HepG2 (cell line): ENCODE data around the gene SLC23A3. TPM values are rescaled to one million over a fixed set of nuclear protein-coding genes. Genes with fewer than 3 reads are reported as not detected.

Experiments used
- POLR2AphosphoS2 ChIP-seq: IDR thresholded peaks from 2 replicates; pipeline ENCODE4 v1.6.1; 2011; ENCODE audit warnings: low read depth, low read length, improper control_type of control experiment
- SOX5 ChIP-seq: IDR thresholded peaks from 2 replicates; pipeline ENCODE4 v1.6.1; 2016; ENCODE audit warnings: borderline replicate concordance
- ZFP90 ChIP-seq: sonication (generic); formaldehyde crosslinking; IDR thresholded peaks from 2 replicates; pipeline ENCODE4 v1.8.0; 2022; ENCODE audit warnings: missing genetic modification reagents, mild to moderate bottlenecking, inconsistent platforms, borderline replicate concordance
- ZNF407 ChIP-seq: sonication (generic); formaldehyde crosslinking; IDR thresholded peaks from one replicate; pipeline ENCODE4 v1.5.1; 2020; ENCODE audit warnings: mild to moderate bottlenecking, missing genetic modification reagents; ENCODE audit errors: not compliant biosample characterization
- ZNF547 ChIP-seq: sonication (generic); formaldehyde crosslinking; IDR thresholded peaks from 2 replicates; pipeline ENCODE4 v1.5.1; 2020; ENCODE audit warnings: mild to moderate bottlenecking, missing genetic modification reagents
- polyA plus RNA-seq, 8 experiments: library from polyadenylated mRNA; depleted of rRNA in 3 of 8; stranded (reverse) in 7 of 8; unstranded in 1 of 8; fragments of >200 nt; fragmentation: Illumina TruSeq in 4 of 8; extraction: Trizol in 4 of 8; gene quantifications; 2 replicates each; pipeline versions ENCODE4 v1.2.1 to v1.2.3, GENCODE V29; 2011 to 2016; ENCODE audit warnings: low read depth in 4 of 8, missing spikeins in 1 of 8, mixed read lengths in 1 of 8; ENCODE audit not compliant: insufficient read depth in 1 of 8
- total RNA-seq, 5 experiments: library from RNA; depleted of rRNA; stranded (reverse); fragments of >200 nt; fragmentation: Illumina TruSeq; extraction: Trizol; gene quantifications; 2 replicates each; pipeline ENCODE4 v1.2.3, GENCODE V29; 2016; ENCODE audit warnings: low read depth in 1 of 5
- TF ChIP-seq, protein P1 (sequence below): sonication (generic); formaldehyde crosslinking; IDR thresholded peaks from 2 replicates; pipeline ENCODE4 v1.4.0; 2020; ENCODE audit warnings: low read depth, missing genetic modification reagents
- TF ChIP-seq, protein P2 (sequence below): sonication (generic); formaldehyde crosslinking; IDR thresholded peaks from 2 replicates; pipeline ENCODE4 v1.4.0; 2020; ENCODE audit warnings: missing genetic modification reagents
- TF ChIP-seq, protein P3 (sequence below): sonication (generic); formaldehyde crosslinking; IDR thresholded peaks from 2 replicates; pipeline ENCODE4 v1.4.0; 2020; ENCODE audit warnings: missing genetic modification reagents, borderline replicate concordance

Gene SLC23A3
- total and polyA plus RNA-seq, 2 of the 13 experiments (the other 11 are each of a cell fraction or from before 2014, with no cell fraction given) = 0.38 to 0.78 TPM

DNA sequence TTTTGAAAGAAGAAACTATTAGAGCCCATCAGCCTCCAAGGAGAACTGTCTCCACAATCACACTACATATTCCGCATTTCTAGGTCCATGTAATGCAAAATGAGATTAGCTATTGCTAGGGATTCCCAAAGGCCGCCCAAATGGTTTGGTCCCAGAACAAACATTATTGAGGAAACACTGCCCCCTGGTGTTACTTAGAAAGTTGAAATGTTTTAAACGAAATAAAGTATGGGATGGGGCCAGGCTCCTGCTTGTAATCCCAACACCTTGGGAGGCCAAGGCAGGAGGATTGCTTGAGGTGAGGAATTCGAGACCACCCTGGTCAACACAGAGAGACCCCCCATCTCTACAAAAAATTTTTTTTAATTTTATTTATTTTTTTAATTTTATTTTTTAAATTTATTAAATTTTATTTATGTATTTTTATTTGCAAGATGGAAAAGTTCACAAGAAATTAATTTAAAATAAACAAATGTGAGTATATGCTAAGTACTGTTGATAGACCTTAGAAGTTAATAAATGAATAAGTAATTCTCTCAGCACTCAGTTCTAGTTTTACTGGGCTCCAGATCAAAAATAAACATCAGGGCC lies 14.7 kb downstream of the SLC23A3 start (continued):
- TF ChIP-seq ZFP90 (CRISPR knock-in tag) (no peak), SOX5 (CRISPR knock-in tag) (0 out of 2 replicates have a peak, but pooled peaks have one; percentile 9), POLR2AphosphoS2 (no peak), ZNF547 (CRISPR knock-in tag) (no peak), ZNF407 (CRISPR knock-in tag) (no peak)
- TF ChIP-seq, protein P1, sequence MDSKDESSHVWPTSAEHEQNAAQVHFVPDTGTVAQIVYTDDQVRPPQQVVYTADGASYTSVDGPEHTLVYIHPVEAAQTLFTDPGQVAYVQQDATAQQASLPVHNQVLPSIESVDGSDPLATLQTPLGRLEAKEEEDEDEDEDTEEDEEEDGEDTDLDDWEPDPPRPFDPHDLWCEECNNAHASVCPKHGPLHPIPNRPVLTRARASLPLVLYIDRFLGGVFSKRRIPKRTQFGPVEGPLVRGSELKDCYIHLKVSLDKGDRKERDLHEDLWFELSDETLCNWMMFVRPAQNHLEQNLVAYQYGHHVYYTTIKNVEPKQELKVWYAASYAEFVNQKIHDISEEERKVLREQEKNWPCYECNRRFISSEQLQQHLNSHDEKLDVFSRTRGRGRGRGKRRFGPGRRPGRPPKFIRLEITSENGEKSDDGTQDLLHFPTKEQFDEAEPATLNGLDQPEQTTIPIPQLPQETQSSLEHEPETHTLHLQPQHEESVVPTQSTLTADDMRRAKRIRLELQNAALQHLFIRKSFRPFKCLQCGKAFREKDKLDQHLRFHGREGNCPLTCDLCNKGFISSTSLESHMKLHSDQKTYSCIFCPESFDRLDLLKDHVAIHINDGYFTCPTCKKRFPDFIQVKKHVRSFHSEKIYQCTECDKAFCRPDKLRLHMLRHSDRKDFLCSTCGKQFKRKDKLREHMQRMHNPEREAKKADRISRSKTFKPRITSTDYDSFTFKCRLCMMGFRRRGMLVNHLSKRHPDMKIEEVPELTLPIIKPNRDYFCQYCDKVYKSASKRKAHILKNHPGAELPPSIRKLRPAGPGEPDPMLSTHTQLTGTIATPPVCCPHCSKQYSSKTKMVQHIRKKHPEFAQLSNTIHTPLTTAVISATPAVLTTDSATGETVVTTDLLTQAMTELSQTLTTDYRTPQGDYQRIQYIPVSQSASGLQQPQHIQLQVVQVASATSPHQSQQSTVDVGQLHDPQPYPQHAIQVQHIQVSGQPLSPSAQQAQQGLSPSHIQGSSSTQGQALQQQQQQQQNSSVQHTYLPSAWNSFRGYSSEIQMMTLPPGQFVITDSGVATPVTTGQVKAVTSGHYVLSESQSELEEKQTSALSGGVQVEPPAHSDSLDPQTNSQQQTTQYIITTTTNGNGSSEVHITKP (CRISPR knock-in tag) = peak; percentile 63; the same call in 1 of the 2 replicates
- TF ChIP-seq, protein P2, sequence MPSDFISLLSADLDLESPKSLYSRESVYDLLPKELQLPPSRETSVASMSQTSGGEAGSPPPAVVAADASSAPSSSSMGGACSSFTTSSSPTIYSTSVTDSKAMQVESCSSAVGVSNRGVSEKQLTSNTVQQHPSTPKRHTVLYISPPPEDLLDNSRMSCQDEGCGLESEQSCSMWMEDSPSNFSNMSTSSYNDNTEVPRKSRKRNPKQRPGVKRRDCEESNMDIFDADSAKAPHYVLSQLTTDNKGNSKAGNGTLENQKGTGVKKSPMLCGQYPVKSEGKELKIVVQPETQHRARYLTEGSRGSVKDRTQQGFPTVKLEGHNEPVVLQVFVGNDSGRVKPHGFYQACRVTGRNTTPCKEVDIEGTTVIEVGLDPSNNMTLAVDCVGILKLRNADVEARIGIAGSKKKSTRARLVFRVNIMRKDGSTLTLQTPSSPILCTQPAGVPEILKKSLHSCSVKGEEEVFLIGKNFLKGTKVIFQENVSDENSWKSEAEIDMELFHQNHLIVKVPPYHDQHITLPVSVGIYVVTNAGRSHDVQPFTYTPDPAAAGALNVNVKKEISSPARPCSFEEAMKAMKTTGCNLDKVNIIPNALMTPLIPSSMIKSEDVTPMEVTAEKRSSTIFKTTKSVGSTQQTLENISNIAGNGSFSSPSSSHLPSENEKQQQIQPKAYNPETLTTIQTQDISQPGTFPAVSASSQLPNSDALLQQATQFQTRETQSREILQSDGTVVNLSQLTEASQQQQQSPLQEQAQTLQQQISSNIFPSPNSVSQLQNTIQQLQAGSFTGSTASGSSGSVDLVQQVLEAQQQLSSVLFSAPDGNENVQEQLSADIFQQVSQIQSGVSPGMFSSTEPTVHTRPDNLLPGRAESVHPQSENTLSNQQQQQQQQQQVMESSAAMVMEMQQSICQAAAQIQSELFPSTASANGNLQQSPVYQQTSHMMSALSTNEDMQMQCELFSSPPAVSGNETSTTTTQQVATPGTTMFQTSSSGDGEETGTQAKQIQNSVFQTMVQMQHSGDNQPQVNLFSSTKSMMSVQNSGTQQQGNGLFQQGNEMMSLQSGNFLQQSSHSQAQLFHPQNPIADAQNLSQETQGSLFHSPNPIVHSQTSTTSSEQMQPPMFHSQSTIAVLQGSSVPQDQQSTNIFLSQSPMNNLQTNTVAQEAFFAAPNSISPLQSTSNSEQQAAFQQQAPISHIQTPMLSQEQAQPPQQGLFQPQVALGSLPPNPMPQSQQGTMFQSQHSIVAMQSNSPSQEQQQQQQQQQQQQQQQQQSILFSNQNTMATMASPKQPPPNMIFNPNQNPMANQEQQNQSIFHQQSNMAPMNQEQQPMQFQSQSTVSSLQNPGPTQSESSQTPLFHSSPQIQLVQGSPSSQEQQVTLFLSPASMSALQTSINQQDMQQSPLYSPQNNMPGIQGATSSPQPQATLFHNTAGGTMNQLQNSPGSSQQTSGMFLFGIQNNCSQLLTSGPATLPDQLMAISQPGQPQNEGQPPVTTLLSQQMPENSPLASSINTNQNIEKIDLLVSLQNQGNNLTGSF (CRISPR knock-in tag) = no peak
- TF ChIP-seq, protein P3, sequence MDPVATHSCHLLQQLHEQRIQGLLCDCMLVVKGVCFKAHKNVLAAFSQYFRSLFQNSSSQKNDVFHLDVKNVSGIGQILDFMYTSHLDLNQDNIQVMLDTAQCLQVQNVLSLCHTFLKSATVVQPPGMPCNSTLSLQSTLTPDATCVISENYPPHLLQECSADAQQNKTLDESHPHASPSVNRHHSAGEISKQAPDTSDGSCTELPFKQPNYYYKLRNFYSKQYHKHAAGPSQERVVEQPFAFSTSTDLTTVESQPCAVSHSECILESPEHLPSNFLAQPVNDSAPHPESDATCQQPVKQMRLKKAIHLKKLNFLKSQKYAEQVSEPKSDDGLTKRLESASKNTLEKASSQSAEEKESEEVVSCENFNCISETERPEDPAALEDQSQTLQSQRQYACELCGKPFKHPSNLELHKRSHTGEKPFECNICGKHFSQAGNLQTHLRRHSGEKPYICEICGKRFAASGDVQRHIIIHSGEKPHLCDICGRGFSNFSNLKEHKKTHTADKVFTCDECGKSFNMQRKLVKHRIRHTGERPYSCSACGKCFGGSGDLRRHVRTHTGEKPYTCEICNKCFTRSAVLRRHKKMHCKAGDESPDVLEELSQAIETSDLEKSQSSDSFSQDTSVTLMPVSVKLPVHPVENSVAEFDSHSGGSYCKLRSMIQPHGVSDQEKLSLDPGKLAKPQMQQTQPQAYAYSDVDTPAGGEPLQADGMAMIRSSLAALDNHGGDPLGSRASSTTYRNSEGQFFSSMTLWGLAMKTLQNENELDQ = no peak
